ENCODE results near the gene ULK2. TPM values are rescaled to one million over a fixed set of nuclear protein-coding genes. Genes with fewer than 3 reads are reported as not detected.

The ULK2 gene
- total RNA-seq, 2 donors from 2014 or later, result 14.9 to 20.8 TPM

Other genes starting within 250 kb of the ULK2 start
- gene ALDH3A2, start 219.2 kb downstream of the ULK2 start, total RNA-seq, result 10 to 100 TPM; 16.1 to 17.1 TPM
- gene SLC47A2, start 151.4 kb downstream of the ULK2 start, total RNA-seq, result not detected
- not detected for gene ALDH3A1, start 119.6 kb downstream of the ULK2 start, total RNA-seq
- gene AKAP10, start 109.9 kb upstream of the ULK2 start, total RNA-seq, result 10 to 100 TPM; 39.8 to 41.1 TPM
- 10 to 100 TPM; 10.3 to 10.8 TPM for gene SPECC1, start 141.4 kb upstream of the ULK2 start, total RNA-seq